GM21526 (cell line): ENCODE data around the gene MARCHF9.

Experiments used
- ATAC-seq: cut with Tn5 transposase; IDR thresholded peaks from one replicate; pipeline ENCODE4 v1.9.1; 2021; ENCODE audit warnings: moderate library complexity; ENCODE audit not compliant: unreplicated experiment, low FRiP score

The MARCHF9 gene

GRCh38 chr12:57782608-57783465 is 27.9 kb downstream of the MARCHF9 start, which contains the start of gene TSFM:
Gene TSFM, plus strand, starts transcription at chr12:57782787. Its CDS starts 15 bp downstream, at chr12:57782802.
- peak; percentile 75 for ATAC-seq

DNA sequence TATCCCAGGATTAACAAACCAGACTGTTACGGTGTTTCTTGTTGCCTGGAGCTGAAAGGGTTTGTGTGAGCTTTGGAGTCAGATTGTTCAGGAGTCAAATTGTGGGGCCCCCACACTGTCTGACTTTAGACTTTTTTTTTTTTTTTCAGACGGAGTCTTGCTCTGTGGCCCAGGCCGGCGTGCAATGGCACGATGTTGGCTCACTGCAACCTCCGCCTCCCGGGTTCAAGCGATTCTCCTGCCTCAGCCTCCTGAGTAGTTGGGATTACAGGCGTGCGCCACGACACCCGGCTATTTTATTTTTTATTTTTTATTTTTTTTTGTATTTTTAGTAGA is 28.5 kb downstream of the MARCHF9 start:
- no peak for ATAC-seq

- no peak for ATAC-seq
Observed at GRCh38 chr12:57783861-57784260, 29.0 kb downstream of the MARCHF9 start.

DNA sequence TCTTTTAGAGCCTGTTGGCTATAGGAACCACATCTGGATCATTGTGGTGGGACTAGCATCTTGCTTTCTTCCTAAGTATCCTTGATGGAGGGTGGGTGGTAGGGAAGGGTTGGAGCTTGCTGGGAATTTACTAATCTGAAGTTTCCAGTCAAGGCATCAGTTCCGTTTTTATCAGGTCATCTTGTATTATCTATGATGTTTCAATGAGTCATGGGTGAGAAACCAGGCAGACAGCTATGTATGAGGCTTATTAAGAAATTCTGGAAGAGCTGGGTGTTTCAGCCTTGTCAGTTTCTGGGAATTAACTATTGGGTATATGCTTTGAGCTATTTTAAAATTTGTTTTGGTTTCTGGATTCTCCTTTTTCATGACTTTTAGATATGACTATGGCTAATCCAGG is 39.0 kb downstream of the MARCHF9 start:
- no peak for ATAC-seq

DNA sequence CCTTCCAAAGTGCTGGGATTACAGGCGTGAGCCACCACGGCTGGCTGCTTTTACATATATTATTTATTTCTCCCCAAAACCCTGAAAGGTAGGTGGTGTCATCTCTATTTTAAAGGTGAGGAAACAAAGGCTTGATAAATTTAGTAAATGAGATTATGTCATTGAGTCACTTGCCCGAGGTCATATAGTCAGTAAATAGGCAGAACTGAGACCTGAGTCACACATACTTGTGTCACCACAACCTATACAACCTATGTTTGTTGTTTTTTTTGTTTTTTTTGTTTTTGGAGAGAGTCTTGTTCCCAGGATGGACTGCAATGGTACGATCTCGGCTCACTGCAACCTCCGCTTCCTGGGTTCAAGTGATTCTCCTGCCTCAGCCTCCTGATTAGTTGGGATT is 40.5 kb downstream of the MARCHF9 start:
- ATAC-seq: no peak

DNA sequence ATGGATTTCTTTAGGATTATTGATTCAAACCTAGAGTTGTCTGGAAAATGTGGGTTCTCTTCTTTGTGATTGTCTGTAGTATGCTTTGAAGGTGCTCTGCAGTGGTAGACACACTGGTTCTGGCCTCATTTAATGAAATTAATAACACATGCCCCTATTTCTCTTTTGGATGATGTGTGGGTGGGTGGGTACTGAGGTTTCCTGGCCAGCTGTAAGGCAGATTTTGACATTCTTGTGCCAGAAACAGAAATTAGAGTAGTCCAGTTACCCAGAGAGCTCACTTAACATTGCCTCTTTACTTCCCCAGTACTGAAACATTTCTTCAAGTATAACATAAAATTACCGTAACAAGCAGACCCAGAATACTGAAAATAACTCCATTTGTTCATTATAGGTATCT is 42.1 kb downstream of the MARCHF9 start:
- ATAC-seq: no peak

DNA sequence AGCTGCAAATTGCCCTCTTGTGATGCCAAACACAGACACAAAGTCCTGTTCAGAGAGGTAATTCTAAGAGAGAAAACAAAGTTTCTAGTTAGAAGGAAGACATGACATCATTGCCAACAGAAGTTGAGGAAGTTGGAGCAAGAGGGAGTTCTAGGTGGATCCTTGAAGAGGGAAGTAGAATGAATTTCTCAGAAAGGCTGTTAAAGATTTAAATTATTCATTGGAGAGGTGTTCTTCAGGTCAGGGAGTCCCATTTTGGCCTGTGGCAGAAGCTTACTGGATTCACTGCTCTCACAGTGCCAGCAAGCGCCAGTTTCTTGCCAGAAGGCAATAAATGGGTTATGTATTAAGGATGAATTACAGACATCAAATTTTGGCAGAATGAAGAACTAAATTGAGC is 43.0 kb downstream of the MARCHF9 start:
- ATAC-seq: no peak

DNA sequence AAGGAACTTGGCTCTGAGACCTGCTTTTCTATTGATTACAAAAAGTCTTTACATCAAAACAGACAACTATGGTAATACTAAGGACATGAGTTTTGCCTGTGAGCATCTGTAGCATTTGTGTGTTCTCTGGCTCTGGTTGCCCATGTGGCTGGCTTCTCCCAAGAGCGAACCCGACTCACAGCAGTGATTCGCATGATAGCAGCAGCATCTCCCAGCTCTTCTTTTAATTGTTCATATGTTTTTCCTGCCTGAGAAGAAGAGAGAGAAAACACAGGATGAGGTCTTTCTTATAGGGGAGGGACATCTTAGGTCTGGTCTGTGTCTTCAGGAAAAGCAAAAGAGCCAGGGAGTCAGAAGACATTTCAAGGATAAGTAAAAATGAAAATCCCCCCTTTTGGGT is 46.1 kb downstream of the MARCHF9 start:
- ATAC-seq: no peak

GRCh38 chr12:57802607-57803006 is 47.7 kb downstream of the MARCHF9 start:
- no peak for ATAC-seq

DNA sequence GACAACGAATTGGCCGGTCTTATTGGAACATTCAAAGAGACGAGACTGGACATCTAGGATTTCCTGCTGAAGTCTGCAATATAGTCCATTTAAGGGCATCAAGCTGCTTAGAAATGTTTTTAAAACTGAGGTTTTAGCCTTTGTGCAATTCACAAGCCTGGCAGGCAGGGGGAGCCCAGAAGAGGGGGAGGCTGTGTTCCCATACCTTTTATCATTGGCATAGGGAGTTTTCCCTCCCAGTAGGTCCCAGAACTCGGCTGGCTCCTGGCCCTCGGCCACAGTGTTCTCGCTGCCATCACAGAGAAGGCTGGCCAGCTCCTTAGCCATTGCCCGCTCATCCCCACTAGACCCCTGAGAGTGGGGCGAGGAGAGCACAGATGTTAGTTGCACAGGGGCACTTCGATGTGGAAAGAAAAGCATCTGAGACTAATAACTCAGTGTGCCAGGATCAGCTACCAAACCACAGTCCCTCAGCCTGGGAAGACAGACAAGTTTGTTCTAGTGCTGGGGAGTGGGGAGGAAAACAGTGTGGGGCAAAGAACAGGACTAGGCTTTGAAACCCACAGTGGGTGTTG is 48.5 kb downstream of the MARCHF9 start:
- ATAC-seq: no peak

GRCh38 chr12:57806677-57807076 is 51.8 kb downstream of the MARCHF9 start:
- ATAC-seq: no peak

DNA sequence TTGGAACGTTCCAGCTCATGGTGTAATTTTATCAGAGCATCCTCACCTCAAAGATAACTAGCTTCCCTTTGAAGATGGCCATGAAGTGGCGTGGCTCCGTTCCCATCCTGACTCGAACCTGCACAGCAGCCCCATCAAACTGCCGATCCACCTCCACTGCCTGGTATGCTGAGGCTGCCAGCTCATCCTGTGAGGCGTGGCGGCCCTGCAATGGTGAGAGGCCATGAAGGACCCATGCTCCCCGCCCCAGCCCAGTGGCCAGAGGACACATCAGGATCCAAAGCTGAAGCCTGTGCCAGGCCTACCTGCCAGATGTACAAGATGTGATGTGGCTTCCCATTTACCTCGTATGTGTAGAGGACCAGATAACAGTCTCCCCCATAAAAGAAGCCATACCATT is 52.4 kb downstream of the MARCHF9 start:
- no peak for ATAC-seq

- no peak for ATAC-seq
Observed at GRCh38 chr12:57808351-57808750, 53.4 kb downstream of the MARCHF9 start.

- no peak for ATAC-seq
Observed at GRCh38 chr12:57809425-57809824, 54.5 kb downstream of the MARCHF9 start.
